OCI-LY7 (cell line): ENCODE results near the gene MYO18B.

ENCODE experiments used
- CTCF ChIP-seq: fragments of 200-600 bp; sonication (generic); conservative IDR thresholded peaks from 2 replicates; pipeline ENCODE4 v1.5.1; 2014; ENCODE audit warnings: mild to moderate bottlenecking, antibody characterized with exemption, low read length, moderate library complexity, mixed read lengths
- EZH2phosphoT487 ChIP-seq: fragments of 200-600 bp; sonication (generic); IDR thresholded peaks from 2 replicates; pipeline ENCODE4 v1.6.1; 2018; ENCODE audit warnings: low read depth, borderline replicate concordance, mild to moderate bottlenecking, mixed run types, antibody characterized with exemption, low read length, moderate library complexity, mixed read lengths

- TF ChIP-seq CTCF (no peak), EZH2phosphoT487 (no peak)
These were observed 98.2 kb downstream of the MYO18B start for GRCh38 chr22:25840167-25840566.
